Measurements from ENCODE around the gene TANC1.

DNA sequence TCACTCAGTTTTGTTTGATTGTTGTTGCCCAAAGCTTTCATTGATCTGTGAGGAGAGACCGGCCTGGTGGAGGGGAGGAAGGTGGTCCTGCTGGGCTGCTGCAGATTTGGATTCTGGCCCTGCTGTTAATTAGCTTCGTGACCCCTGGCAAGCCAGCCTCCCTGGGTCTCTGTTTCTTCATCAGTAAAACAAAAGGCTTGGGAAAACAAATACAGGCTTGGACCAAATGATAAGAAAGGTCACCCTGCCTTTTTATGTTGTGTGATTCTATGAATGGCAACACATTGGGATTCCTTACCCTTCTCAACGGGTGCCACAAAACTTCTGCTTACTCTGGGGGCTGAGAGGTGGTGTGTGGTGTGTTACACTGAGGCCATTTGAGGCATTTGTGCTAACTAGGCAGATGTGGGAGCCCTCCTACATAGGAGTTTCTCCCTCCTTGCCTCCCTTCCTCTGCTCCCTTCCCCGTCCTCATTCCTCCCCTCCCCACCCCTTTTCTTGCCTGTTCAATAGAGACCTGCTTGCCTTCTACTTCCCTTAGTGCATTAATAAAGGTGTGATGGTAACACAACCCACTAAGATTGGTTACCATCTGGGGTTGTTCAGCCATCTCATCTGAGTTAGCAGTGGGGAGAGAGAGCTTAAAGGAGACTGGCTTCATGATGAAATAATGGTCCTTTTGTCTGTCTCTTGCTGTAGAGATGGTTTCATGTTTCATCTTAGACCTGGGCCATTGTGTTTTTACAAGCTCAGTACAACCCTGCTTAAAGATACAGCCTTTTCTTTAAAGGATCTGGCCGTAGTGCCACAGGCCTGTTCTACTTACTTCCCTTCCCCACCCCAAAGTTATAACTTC lies 96.2 kb downstream of the TANC1 start:
- TF ChIP-seq, protein P1, sequence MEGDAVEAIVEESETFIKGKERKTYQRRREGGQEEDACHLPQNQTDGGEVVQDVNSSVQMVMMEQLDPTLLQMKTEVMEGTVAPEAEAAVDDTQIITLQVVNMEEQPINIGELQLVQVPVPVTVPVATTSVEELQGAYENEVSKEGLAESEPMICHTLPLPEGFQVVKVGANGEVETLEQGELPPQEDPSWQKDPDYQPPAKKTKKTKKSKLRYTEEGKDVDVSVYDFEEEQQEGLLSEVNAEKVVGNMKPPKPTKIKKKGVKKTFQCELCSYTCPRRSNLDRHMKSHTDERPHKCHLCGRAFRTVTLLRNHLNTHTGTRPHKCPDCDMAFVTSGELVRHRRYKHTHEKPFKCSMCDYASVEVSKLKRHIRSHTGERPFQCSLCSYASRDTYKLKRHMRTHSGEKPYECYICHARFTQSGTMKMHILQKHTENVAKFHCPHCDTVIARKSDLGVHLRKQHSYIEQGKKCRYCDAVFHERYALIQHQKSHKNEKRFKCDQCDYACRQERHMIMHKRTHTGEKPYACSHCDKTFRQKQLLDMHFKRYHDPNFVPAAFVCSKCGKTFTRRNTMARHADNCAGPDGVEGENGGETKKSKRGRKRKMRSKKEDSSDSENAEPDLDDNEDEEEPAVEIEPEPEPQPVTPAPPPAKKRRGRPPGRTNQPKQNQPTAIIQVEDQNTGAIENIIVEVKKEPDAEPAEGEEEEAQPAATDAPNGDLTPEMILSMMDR (IDR thresholded peaks at IDR 0.05), result no peak
- TF ChIP-seq POLR2AphosphoS5 (IDR thresholded peaks at IDR 0.05), result no peak
